Gastrocnemius medialis (tissue), 4 donors: Measurements from ENCODE around the gene N4BP2. TPM values are rescaled to one million over a fixed set of nuclear protein-coding genes. Genes with fewer than 3 reads are reported as not detected.

Experiments
- ATAC-seq, 2 donors: fragments of 150-250 bp; one replicate each; pipeline ENCODE4 v1.9.1; 2016
- DNase-seq, 2 donors: peaks; one replicate each; pipeline ENCODE4 v3.0.0-alpha.2; 2019
- H3K27ac ChIP-seq, 4 donors: fragments of 200-600 bp; sonication (generic); 1 replicate in 1 of 4; 2 replicates in 3 of 4; pipeline ENCODE4 v1.5.1; 2016 to 2018; ENCODE audit warnings: mild to moderate bottlenecking in 2 of 4, moderate library complexity in 1 of 4
- H3K27me3 ChIP-seq, 3 donors: fragments of 200-600 bp; sonication (generic) in 2 of 3; 1 replicate in 1 of 3; 2 replicates in 2 of 3; pipeline versions ENCODE4 v1.5.1 to v1.6.0; 2016 to 2019; ENCODE audit warnings: mild to moderate bottlenecking in 1 of 3, moderate library complexity in 1 of 3
- H3K36me3 ChIP-seq, 2 donors: fragments of 200-600 bp; sonication (generic) in 1 of 2; one replicate each; pipeline ENCODE4 v1.5.1; 2017 to 2018
- H3K4me1 ChIP-seq, 2 donors: fragments of 200-600 bp; sonication (generic) in 1 of 2; one replicate each; pipeline ENCODE4 v1.5.1; 2016 to 2017; ENCODE audit warnings: mild to moderate bottlenecking in 2 of 2
- H3K4me3 ChIP-seq, 4 donors: fragments of 200-600 bp; sonication (generic) in 3 of 4; 1 replicate in 1 of 4; 2 replicates in 3 of 4; pipeline ENCODE4 v1.5.1; 2016 to 2019; ENCODE audit warnings: mild to moderate bottlenecking in 2 of 4
- H3K9me3 ChIP-seq, 3 donors: fragments of 200-600 bp; sonication (generic) in 2 of 3; 1 replicate in 1 of 3; 2 replicates in 2 of 3; pipeline ENCODE4 v1.5.1; 2016 to 2019
- POLR2A ChIP-seq, 2 donors: fragments of 450-650 bp; IDR thresholded peaks; one replicate each; pipeline ENCODE4 v1.6.1; 2017; ENCODE audit warnings: antibody characterized with exemption in 2 of 2, mild to moderate bottlenecking in 2 of 2, moderate library complexity in 2 of 2
- in situ Hi-C, 4 donors: fragments of 200-750 bp; cut with MboI; loops; one replicate each; pipeline versions ENCODE4 v1.15.0 to v1.8.0; 2017; ENCODE audit warnings: low sequenced_read_pairs in 4 of 4
- intact Hi-C: fragments of 100-400 bp; cut with DNase I; formaldehyde crosslinking; loops from one replicate; pipeline ENCODE4 v1.15.1; 2023; ENCODE audit warnings: low total_unique reads
- total RNA-seq, 4 donors: library from RNA; depleted of rRNA; stranded (reverse); fragments of >200 nt; gene quantifications; one replicate each; pipeline versions ENCODE4 v1.1.0 to v1.2.3, GENCODE V29; 2016
- TF ChIP-seq, protein P1 (sequence below), 5 experiments: fragments of 450-650 bp in 3 of 5; fragments of 200-600 bp in 2 of 5; sonication (generic) in 2 of 5; IDR thresholded peaks in 4 of 5; conservative IDR thresholded peaks in 1 of 5; 1 replicate in 4 of 5; 2 replicates in 1 of 5; pipeline ENCODE4 v1.5.1; 2016 to 2019; ENCODE audit warnings: antibody characterized with exemption in 5 of 5, mild to moderate bottlenecking in 3 of 5, moderate library complexity in 3 of 5

The N4BP2 gene
- total RNA-seq, 4 donors from 2014 or later: 1.3 to 7.0 (median 3.3) TPM

DNA sequence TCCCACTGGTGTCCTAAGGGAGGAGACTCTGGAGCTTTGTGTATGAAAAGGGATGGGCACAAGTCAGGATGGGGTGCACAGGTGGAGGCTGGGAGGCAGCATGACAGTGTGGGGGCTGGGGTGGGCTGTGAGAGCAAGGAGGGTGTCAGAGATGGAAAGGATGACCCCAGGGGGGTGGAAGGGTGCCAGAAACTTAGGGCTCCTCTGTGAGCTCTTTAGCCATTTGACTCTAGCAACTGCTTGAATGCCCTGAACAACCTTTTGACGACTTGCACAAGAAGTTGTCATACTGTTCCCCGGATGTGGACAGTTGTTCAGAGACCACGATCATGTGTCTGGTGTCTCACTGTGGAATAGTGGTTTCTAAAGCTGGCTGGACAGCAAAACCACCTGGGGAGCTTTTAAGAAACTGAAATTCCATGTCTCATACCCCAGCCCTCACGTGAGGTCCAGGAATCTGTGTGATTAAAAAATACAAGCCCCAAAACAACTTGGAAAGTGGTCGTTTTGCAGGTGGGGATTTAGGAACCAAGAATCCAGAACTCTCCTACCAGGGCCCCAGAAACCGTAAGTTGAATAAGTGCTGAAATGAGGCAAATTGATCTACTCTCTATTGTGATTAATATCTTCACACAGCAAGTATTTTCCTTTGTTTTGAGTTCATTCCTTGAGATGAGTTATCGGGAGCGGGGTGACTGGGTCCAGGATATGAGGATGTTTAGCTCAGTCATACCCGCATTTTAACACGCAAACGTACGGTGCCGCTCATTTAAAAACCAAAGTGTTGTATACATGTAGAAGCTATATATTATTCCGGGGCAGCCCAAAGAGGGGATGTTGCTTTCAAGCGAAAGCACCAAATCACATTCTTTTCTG, 143.6 kb downstream of the N4BP2 start:
- no peaks in the 10 kb centered on the region for H3K36me3 ChIP-seq
- intact Hi-C loops (no loop called here), in situ Hi-C loops (no loop called here)
- TF ChIP-seq, protein P1, sequence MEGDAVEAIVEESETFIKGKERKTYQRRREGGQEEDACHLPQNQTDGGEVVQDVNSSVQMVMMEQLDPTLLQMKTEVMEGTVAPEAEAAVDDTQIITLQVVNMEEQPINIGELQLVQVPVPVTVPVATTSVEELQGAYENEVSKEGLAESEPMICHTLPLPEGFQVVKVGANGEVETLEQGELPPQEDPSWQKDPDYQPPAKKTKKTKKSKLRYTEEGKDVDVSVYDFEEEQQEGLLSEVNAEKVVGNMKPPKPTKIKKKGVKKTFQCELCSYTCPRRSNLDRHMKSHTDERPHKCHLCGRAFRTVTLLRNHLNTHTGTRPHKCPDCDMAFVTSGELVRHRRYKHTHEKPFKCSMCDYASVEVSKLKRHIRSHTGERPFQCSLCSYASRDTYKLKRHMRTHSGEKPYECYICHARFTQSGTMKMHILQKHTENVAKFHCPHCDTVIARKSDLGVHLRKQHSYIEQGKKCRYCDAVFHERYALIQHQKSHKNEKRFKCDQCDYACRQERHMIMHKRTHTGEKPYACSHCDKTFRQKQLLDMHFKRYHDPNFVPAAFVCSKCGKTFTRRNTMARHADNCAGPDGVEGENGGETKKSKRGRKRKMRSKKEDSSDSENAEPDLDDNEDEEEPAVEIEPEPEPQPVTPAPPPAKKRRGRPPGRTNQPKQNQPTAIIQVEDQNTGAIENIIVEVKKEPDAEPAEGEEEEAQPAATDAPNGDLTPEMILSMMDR (IDR thresholded peaks at IDR 0.05 in 4 of 5, conservative IDR thresholded peaks at IDR 0.05 in 1 of 5): no peak
- no peak for TF ChIP-seq POLR2A (IDR thresholded peaks at IDR 0.05)
- no peaks in the 10 kb centered on the region for H3K4me1 ChIP-seq
- H3K4me3 ChIP-seq: no peak overlapping the region
- H3K27ac ChIP-seq: no peak overlapping the region
- no peak for DNase-seq
- no peak for ATAC-seq
- H3K27me3 ChIP-seq: no peaks in the 10 kb centered on the region
- H3K9me3 ChIP-seq: no peaks in the 10 kb centered on the region

DNA sequence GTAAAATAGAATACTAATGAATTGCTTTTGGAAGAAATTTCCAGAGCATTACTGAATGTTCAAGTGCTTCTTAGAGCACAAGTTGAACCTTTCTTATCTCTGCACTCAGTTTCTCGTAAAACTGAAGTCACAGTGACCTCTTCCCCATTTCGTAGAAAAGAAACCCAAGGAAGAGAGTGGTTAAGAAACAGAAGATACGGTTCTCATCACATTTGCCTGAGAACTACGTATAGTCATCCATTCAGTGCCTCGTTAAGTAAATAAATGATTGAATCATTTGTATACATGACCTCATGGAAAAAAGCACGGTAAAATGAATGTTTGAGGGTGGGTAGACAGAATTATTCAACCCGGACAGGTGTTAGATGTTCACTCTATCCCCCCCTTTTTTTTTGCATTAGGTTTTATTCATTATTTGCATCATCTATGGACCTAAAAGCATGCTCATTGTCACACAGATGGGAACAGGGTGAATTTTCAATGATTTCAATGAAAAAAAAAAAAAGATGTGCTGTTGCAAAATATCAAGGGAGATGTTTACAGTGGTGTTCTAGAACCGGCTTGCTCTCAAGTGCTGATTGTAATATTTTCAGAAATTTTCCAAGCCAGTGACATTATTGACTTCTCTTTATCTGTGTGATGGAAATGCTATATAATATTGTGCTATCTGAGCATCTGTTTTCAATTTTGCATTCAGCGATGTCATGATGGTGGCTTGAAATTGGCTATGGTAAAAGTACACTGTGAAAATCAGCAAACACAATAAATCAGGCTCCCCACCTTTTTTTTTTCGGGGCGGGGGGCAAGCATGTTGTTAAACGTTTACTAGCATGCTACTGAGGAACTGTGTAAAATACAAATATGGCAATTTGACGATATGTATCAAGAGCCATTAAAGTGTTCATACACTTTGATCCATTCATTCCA, 144.5 kb downstream of the N4BP2 start:
- in situ Hi-C loops (no loop called here), intact Hi-C loops (no loop called here)
- no peak overlapping the region for H3K4me3 ChIP-seq

DNA sequence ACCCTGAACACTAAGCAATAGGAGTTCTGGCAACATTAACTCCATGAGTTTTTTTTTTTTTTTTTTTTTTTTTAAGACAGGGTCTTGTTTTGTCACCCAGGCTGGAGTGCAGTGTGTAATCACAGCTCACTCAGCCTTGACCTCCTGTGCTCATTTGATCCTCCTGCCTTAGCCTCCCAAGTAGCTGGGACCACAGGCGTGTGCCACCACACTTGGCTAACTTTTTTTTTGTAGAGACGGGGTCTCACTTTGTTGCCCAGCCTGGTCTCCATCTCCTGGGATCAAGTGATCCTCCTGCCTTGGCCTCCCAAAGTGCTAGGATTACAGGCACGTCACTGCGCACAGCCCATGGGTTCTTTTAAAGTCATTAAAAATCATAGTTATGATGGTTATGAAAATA, 145.2 kb downstream of the N4BP2 start:
- H3K36me3 ChIP-seq: no peaks in the 10 kb centered on the region

More for the DNA sequence above, 144.5 kb downstream of the N4BP2 start:
- TF ChIP-seq, protein P1 (IDR thresholded peaks at IDR 0.05 in 4 of 5, conservative IDR thresholded peaks at IDR 0.05 in 1 of 5): no peak
- TF ChIP-seq POLR2A (IDR thresholded peaks at IDR 0.05): no peak
- H3K27ac ChIP-seq: no peak overlapping the region
- H3K27me3 ChIP-seq: no peaks in the 10 kb centered on the region
- H3K36me3 ChIP-seq: no peaks in the 10 kb centered on the region
- no peaks in the 10 kb centered on the region for H3K4me1 ChIP-seq
- no peak for ATAC-seq
- DNase-seq: no peak
- no peaks in the 10 kb centered on the region for H3K9me3 ChIP-seq

DNA sequence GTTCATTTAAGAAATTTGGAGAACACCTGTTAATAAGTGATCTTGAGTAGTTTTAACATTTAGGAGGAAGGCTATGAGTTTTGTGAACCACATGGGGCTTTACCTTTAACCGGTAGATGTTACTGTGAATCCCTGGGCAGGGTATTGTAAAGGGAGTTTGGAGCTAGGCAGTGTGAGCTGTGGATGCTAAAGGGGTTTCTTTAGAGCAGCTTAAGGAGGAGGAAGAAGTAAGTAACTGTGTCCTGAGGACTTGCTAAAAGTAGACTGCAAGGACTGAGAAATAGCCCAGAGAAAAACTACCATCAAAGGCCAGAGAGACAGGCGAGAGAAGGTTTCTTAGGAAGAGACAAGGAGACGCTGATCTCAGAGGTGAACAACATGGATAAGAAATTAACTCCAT, 145.8 kb downstream of the N4BP2 start:
- no peak for DNase-seq
- in situ Hi-C loops (no loop called here), intact Hi-C loops (no loop called here)
- TF ChIP-seq, protein P1 (IDR thresholded peaks at IDR 0.05 in 4 of 5, conservative IDR thresholded peaks at IDR 0.05 in 1 of 5): no peak
- TF ChIP-seq POLR2A (IDR thresholded peaks at IDR 0.05): no peak
- ATAC-seq: no peak
- no peaks in the 10 kb centered on the region for H3K4me1 ChIP-seq
- H3K27me3 ChIP-seq: no peaks in the 10 kb centered on the region
- no peaks in the 10 kb centered on the region for H3K9me3 ChIP-seq
- H3K4me3 ChIP-seq: no peak overlapping the region
- H3K27ac ChIP-seq: no peak overlapping the region
- H3K36me3 ChIP-seq: no peaks in the 10 kb centered on the region

More for the DNA sequence above, 145.2 kb downstream of the N4BP2 start:
- Histone ChIP-seq H3K27me3 (no peaks in the 10 kb centered on the region), H3K9me3 (no peaks in the 10 kb centered on the region), H3K4me1 (no peaks in the 10 kb centered on the region), H3K27ac (no peak overlapping the region), H3K4me3 (no peak overlapping the region)
- ATAC-seq: no peak
- intact Hi-C loops: no loop called here
- in situ Hi-C loops: no loop called here
- TF ChIP-seq, protein P1 (IDR thresholded peaks at IDR 0.05 in 4 of 5, conservative IDR thresholded peaks at IDR 0.05 in 1 of 5): no peak
- TF ChIP-seq POLR2A (IDR thresholded peaks at IDR 0.05): no peak
- DNase-seq: no peak
